Esophagus squamous epithelium (tissue), 5 donors: ENCODE data around the gene EPC1. TPM values are rescaled to one million over a fixed set of nuclear protein-coding genes. Genes with fewer than 3 reads are reported as not detected.

Experiments
- DNase-seq: peaks from one replicate; lab custom pipeline; 2025; lab: John Stamatoyannopoulos, UW
- H3K27ac ChIP-seq, 4 donors: fragments of 200-600 bp; sonication (generic); one replicate each; pipeline ENCODE4 v1.5.1; 2016 to 2019; ENCODE audit warnings: mild to moderate bottlenecking in 1 of 4
- H3K27me3 ChIP-seq, 4 donors: fragments of 200-600 bp; sonication (generic); 1 replicate in 3 of 4; 2 replicates in 1 of 4; pipeline versions ENCODE4 v1.5.1 to v1.6.0; 2017 to 2021; ENCODE audit warnings: antibody characterized with exemption in 1 of 4
- H3K36me3 ChIP-seq, 3 donors: fragments of 200-600 bp; sonication (generic); one replicate each; pipeline ENCODE4 v1.5.1; 2016 to 2019
- H3K4me1 ChIP-seq, 3 donors: fragments of 200-600 bp; sonication (generic); one replicate each; pipeline ENCODE4 v1.5.1; 2017 to 2019
- H3K4me3 ChIP-seq, 4 donors: fragments of 200-600 bp; sonication (generic); 1 replicate in 3 of 4; 2 replicates in 1 of 4; pipeline ENCODE4 v1.5.1; 2016 to 2019; ENCODE audit warnings: mild to moderate bottlenecking in 2 of 4, moderate library complexity in 1 of 4
- H3K9me3 ChIP-seq, 3 donors: fragments of 200-600 bp; sonication (generic); one replicate each; pipeline ENCODE4 v1.5.1; 2016 to 2019
- CTCF ChIP-seq, 6 experiments: fragments of 450-650 bp in 4 of 6; fragments of 200-600 bp in 2 of 6; sonication (generic) in 2 of 6; IDR thresholded peaks; one replicate each; pipeline ENCODE4 v1.5.1; 2016 to 2019; ENCODE audit warnings: antibody characterized with exemption in 6 of 6, mild to moderate bottlenecking in 4 of 6, moderate library complexity in 4 of 6
- POLR2A ChIP-seq, 4 donors: fragments of 450-650 bp; IDR thresholded peaks; one replicate each; pipeline ENCODE4 v1.6.1; 2017; ENCODE audit warnings: antibody characterized with exemption in 4 of 4, mild to moderate bottlenecking in 4 of 4, moderate library complexity in 3 of 4
- WGBS, 2 donors: methylation state at CpG; one replicate each; pipeline ENCODE4 v1.1.5; 2018; 5-methylcytosine and 5-hydroxymethylcytosine counted together
- intact Hi-C: fragments of 100-400 bp; cut with DNase I; formaldehyde crosslinking; loops from one replicate; pipeline ENCODE4 v1.15.0; 2022
- total RNA-seq, 4 donors: library from RNA; depleted of rRNA; stranded (reverse); fragments of >200 nt; gene quantifications; one replicate each; pipeline ENCODE4 v1.1.0, GENCODE V29; 2016
- donor health status: DM: yes; HTN: yes; CAD: no.

EPC1 gene
- total RNA-seq, 4 donors from 2014 or later, result 12.3 to 31.7 (median 21.7) TPM

GRCh38 chr10:32388258-32389027 lies 41.5 kb upstream of the EPC1 start:
- Histone ChIP-seq H3K27ac (no peak overlapping the region), H3K36me3 (no peaks in the 10 kb centered on the region), H3K27me3 (no peaks in the 10 kb centered on the region), H3K4me3 (no peak overlapping the region), H3K4me1 (peaks cover 0 to 22% (median 0%) of the 10 kb centered on the region in 3 donors), H3K9me3 (no peaks in the 10 kb centered on the region)
- TF ChIP-seq CTCF (IDR thresholded peaks at IDR 0.05) (no peak), POLR2A (IDR thresholded peaks at IDR 0.05) (no peak)
- DNase-seq, result no peak
- WGBS, 2 donors, result 43 to 57% methylated on average over 6 of the region's 6 CpGs
- intact Hi-C loops, result no loop called here

- TF ChIP-seq POLR2A (IDR thresholded peaks at IDR 0.05) (no peak), CTCF (IDR thresholded peaks at IDR 0.05) (no peak)
- DNase-seq, result no peak
- 66 to 72% methylated on average over 7 of the region's 7 CpGs for WGBS, 2 donors
- Histone ChIP-seq H3K4me1 (peaks cover 0 to 22% (median 0%) of the 10 kb centered on the region in 3 donors), H3K27ac (no peak overlapping the region), H3K36me3 (no peaks in the 10 kb centered on the region), H3K27me3 (no peaks in the 10 kb centered on the region), H3K4me3 (no peak overlapping the region), H3K9me3 (no peaks in the 10 kb centered on the region)
- intact Hi-C loops, result no loop called here
These were observed 39.8 kb upstream of the EPC1 start for GRCh38 chr10:32386623-32387260.

GRCh38 chr10:32384171-32384570 lies 37.2 kb upstream of the EPC1 start:
- intact Hi-C loops, result no loop called here
- Histone ChIP-seq H3K36me3 (no peaks in the 10 kb centered on the region), H3K27me3 (no peaks in the 10 kb centered on the region), H3K9me3 (no peaks in the 10 kb centered on the region), H3K4me1 (peaks cover 0 to 29% (median 0%) of the 10 kb centered on the region in 3 donors), H3K4me3 (no peak overlapping the region), H3K27ac (no peak overlapping the region)
- WGBS, 2 donors, result 71 to 83% methylated on average over 4 of the region's 4 CpGs
- TF ChIP-seq POLR2A (IDR thresholded peaks at IDR 0.05) (no peak), CTCF (IDR thresholded peaks at IDR 0.05) (no peak)
- no peak for DNase-seq

- DNase-seq, result no peak
These were observed 34.2 kb upstream of the EPC1 start for GRCh38 chr10:32381165-32381564.

More at GRCh38 chr10:32381165-32381564, 34.2 kb upstream of the EPC1 start:
- intact Hi-C loops, result no loop called here
- no peaks in the 10 kb centered on the region for H3K9me3 ChIP-seq
- H3K4me3 ChIP-seq, result no peak overlapping the region
- H3K27ac ChIP-seq, result no peak overlapping the region
- peaks cover 0 to 16% (median 0%) of the 10 kb centered on the region in 3 donors for H3K4me1 ChIP-seq
- 88 to 90% methylated on average over 3 of the region's 3 CpGs for WGBS, 2 donors
- H3K27me3 ChIP-seq, result no peaks in the 10 kb centered on the region
- TF ChIP-seq POLR2A (IDR thresholded peaks at IDR 0.05) (no peak), CTCF (IDR thresholded peaks at IDR 0.05) (no peak)
- no peaks in the 10 kb centered on the region for H3K36me3 ChIP-seq
